Prostate gland (tissue), 2 donors: ENCODE measurements around the gene NXPE4. TPM values are rescaled to one million over a fixed set of nuclear protein-coding genes. Genes with fewer than 3 reads are reported as not detected.

Experiments
- DNase-seq: peaks from one replicate; pipeline ENCODE4 v3.0.0-alpha.2; 2019; ENCODE audit warnings: low spot score
- H3K27ac ChIP-seq, 2 donors: fragments of 200-600 bp; sonication (generic); 2 replicates each; pipeline ENCODE4 v1.5.1; 2017 to 2019
- H3K27me3 ChIP-seq: fragments of 200-600 bp; sonication (generic); replicated peaks from 2 replicates; pipeline ENCODE4 v1.5.1; 2019; ENCODE audit not compliant: insufficient read depth
- H3K36me3 ChIP-seq, 2 donors: fragments of 200-600 bp; sonication (generic); 1 replicate in 1 of 2; 2 replicates in 1 of 2; pipeline versions ENCODE4 v1.5.1 to v1.8.1; 2017 to 2019
- H3K4me1 ChIP-seq: fragments of 200-600 bp; sonication (generic); replicated peaks from 2 replicates; pipeline ENCODE4 v1.5.1; 2019
- H3K4me3 ChIP-seq, 2 donors: fragments of 200-600 bp; sonication (generic); 2 replicates each; pipeline ENCODE4 v1.5.1; 2017 to 2019
- H3K9me3 ChIP-seq: fragments of 200-600 bp; sonication (generic); 2 replicates; pipeline ENCODE4 v1.5.1; 2017
- POLR2A ChIP-seq: fragments of 450-650 bp; IDR thresholded peaks from one replicate; pipeline ENCODE4 v1.6.1; 2016; ENCODE audit warnings: antibody characterized with exemption, mild to moderate bottlenecking
- POLR2AphosphoS5 ChIP-seq: sonication (generic); formaldehyde crosslinking; IDR thresholded peaks from one replicate; pipeline ENCODE4 v1.6.1; 2017; ENCODE audit warnings: antibody characterized with exemption
- WGBS: methylation state at CpG from one replicate; pipeline ENCODE4 v1.1.5; 2018; 5-methylcytosine and 5-hydroxymethylcytosine counted together
- intact Hi-C: fragments of 100-400 bp; cut with DNase I; formaldehyde crosslinking; loops from one replicate; pipeline ENCODE4 v1.14.2; 2022
- small RNA-seq, 2 donors: library from RNA; depleted of rRNA; stranded (forward); fragments of <200 nt; gene quantifications; one replicate each; pipeline ENCODE3, GENCODE V24; 2016
- total RNA-seq, 2 donors: library from RNA; depleted of rRNA; stranded (reverse); fragments of >200 nt; gene quantifications; one replicate each; pipeline ENCODE4 v1.1.0, GENCODE V29; 2016
- TF ChIP-seq, protein P1 (sequence below), 4 experiments: fragments of 200-600 bp in 2 of 4; fragments of 450-650 bp in 2 of 4; sonication (generic) in 2 of 4; IDR thresholded peaks; 1 replicate in 3 of 4; 2 replicates in 1 of 4; pipeline ENCODE4 v1.5.1; 2016 to 2019; ENCODE audit warnings: antibody characterized with exemption in 4 of 4, mild to moderate bottlenecking in 2 of 4, moderate library complexity in 2 of 4

The NXPE4 gene
- total RNA-seq, 2 donors from 2014 or later = 0.18 to 12.3 TPM

DNA sequence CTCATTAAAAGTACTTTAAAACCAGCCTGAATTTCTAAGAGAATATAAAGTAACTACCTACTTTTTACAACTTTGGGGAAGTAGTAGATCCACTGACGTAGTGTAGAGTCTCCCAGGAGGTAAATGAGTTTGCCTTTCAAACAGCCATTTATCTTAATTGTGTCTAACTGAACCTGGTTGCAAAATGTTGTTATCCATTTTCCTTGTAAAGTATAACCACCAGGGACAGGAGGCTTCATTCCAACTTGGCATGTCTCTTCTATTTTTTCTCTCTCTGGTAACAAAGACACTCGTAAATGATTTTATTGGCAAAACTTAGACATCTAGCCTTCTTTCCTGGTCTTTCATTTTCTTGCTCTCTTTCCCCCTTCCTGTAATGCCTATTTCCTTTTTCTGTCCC lies 72.8 kb downstream of the NXPE4 start:
- intact Hi-C loops = no loop called here
- peak; percentile 58 for DNase-seq
- Histone ChIP-seq H3K27me3 (no peaks in the 10 kb centered on the region), H3K27ac (no peak overlapping the region), H3K4me3 (no peak overlapping the region), H3K36me3 (no peaks in the 10 kb centered on the region), H3K4me1 (no peaks in the 10 kb centered on the region), H3K9me3 (no peaks in the 10 kb centered on the region)
- TF ChIP-seq POLR2A (no peak), POLR2AphosphoS5 (peak; percentile 74)
- TF ChIP-seq, protein P1, sequence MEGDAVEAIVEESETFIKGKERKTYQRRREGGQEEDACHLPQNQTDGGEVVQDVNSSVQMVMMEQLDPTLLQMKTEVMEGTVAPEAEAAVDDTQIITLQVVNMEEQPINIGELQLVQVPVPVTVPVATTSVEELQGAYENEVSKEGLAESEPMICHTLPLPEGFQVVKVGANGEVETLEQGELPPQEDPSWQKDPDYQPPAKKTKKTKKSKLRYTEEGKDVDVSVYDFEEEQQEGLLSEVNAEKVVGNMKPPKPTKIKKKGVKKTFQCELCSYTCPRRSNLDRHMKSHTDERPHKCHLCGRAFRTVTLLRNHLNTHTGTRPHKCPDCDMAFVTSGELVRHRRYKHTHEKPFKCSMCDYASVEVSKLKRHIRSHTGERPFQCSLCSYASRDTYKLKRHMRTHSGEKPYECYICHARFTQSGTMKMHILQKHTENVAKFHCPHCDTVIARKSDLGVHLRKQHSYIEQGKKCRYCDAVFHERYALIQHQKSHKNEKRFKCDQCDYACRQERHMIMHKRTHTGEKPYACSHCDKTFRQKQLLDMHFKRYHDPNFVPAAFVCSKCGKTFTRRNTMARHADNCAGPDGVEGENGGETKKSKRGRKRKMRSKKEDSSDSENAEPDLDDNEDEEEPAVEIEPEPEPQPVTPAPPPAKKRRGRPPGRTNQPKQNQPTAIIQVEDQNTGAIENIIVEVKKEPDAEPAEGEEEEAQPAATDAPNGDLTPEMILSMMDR (IDR thresholded peaks at IDR 0.05) = peak in 2 of 4 experiments; percentile 25 to 30
- WGBS = 9% methylated on average over 2 of the region's 2 CpGs

Small RNA genes within 50 kb of the gene (small RNA-seq; reads per million reads assigned to genes)
- 0 reads per million in 2 donors for gene RF01210

Other genes with a start within 250 kb of the NXPE4 start
- gene C11orf71, start 195.3 kb downstream of the NXPE4 start, total RNA-seq = 10 to 100 TPM; 14.4 to 15.3 TPM
- gene RBM7, start 195.1 kb downstream of the NXPE4 start, total RNA-seq = 10 to 100 TPM; 23.7 to 27.3 TPM
- gene REXO2, start 156.3 kb downstream of the NXPE4 start, total RNA-seq = 100 to 1,000 TPM in 1 of 2 donors, 10 to 100 TPM in 1; 90.6 to 151 TPM
- gene NXPE1, start 35.9 kb downstream of the NXPE4 start, total RNA-seq = 1 to 10 TPM in 1 of 2 donors, under 1 TPM in 1; 0.09 to 3.0 TPM
- under 1 TPM; 0.62 to 0.68 TPM for gene NXPE2, start 82.7 kb upstream of the NXPE4 start, total RNA-seq